GM10266 (cell line): Measurements from ENCODE around the gene ZG16B.

Experiments used
- DNase-seq: peaks from one replicate; pipeline ENCODE4 v3.0.0; 2012; ENCODE audit errors: extremely low spot score
- CTCF ChIP-seq: IDR thresholded peaks from 2 replicates; pipeline ENCODE4 v1.5.1; 2012; ENCODE audit warnings: mild to moderate bottlenecking, low read depth; ENCODE audit not compliant: control insufficient read depth, insufficient read depth; ENCODE audit errors: missing control alignments

Gene ZG16B

GRCh38 chr16:2808181-2808580 is 21.9 kb upstream of the ZG16B start:
- no peak for TF ChIP-seq CTCF
- no peak for DNase-seq

- no peak for TF ChIP-seq CTCF
These were observed 20.8 kb upstream of the ZG16B start for GRCh38 chr16:2809149-2809760.

GRCh38 chr16:2810651-2811050 is 19.5 kb upstream of the ZG16B start:
- TF ChIP-seq CTCF: no peak
- no peak for DNase-seq

More at GRCh38 chr16:2809149-2809760, 20.8 kb upstream of the ZG16B start:
- DNase-seq: no peak

- no peak for TF ChIP-seq CTCF
- DNase-seq: no peak
These were observed 18.2 kb upstream of the ZG16B start for GRCh38 chr16:2811703-2812471.

GRCh38 chr16:2813771-2814221 is 16.3 kb upstream of the ZG16B start:
- TF ChIP-seq CTCF: no peak
- no peak for DNase-seq

- DNase-seq: no peak
- no peak for TF ChIP-seq CTCF
These were observed 15.4 kb upstream of the ZG16B start for GRCh38 chr16:2814551-2815298.
